ENCODE results near the gene C4BPB.

- TF ChIP-seq ZNF749 (CRISPR knock-in tag; IDR thresholded peaks at IDR 0.05; ENCODE audit: borderline replicate concordance) (no peak), EZH2 (conservative IDR thresholded peaks at IDR 0.05; ENCODE audit: low read depth, low read length) (no peak), TAF1 (CRISPR knock-in tag; IDR thresholded peaks at IDR 0.05) (no peak), SNAPC4 (CRISPR knock-in tag; IDR thresholded peaks at IDR 0.05) (no peak), CENPX (CRISPR knock-in tag; IDR thresholded peaks at IDR 0.05) (no peak), KMT2A (CRISPR knock-in tag; IDR thresholded peaks at IDR 0.05) (no peak), ZBTB25 (CRISPR knock-in tag; IDR thresholded peaks at IDR 0.05) (no peak), HMGXB4 (CRISPR knock-in tag; IDR thresholded peaks at IDR 0.05; ENCODE audit: borderline replicate concordance in 1 of 2, low read depth in 1 of 2) (no peak), SIN3A (IDR thresholded peaks at IDR 0.05; ENCODE audit: borderline replicate concordance, low read depth, low read length) (no peak), CTCF (CRISPR knock-in tag; IDR thresholded peaks at IDR 0.05) (no peak), ZNF232 (CRISPR knock-in tag; IDR thresholded peaks at IDR 0.05; ENCODE audit: borderline replicate concordance) (no peak), HNRNPL (IDR thresholded peaks at IDR 0.05; ENCODE audit: low read depth, low read length) (no peak), CREB1 (IDR thresholded peaks at IDR 0.05) (no peak), CREB1 (CRISPR knock-in tag; IDR thresholded peaks at IDR 0.05) (no peak)
- TF ChIP-seq, protein P1, sequence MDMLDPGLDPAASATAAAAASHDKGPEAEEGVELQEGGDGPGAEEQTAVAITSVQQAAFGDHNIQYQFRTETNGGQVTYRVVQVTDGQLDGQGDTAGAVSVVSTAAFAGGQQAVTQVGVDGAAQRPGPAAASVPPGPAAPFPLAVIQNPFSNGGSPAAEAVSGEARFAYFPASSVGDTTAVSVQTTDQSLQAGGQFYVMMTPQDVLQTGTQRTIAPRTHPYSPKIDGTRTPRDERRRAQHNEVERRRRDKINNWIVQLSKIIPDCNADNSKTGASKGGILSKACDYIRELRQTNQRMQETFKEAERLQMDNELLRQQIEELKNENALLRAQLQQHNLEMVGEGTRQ (IDR thresholded peaks at IDR 0.05; ENCODE audit: low read depth, low read length), result no peak
- TF ChIP-seq, protein P1 (CRISPR knock-in tag; IDR thresholded peaks at IDR 0.05; ENCODE audit: borderline replicate concordance), result no peak
Observed at GRCh38 chr1:207064561-207064960, 24.1 kb upstream of the C4BPB start.
